HFFc6 (cell line): ENCODE results near the gene TMEM129. TPM values are rescaled to one million over a fixed set of nuclear protein-coding genes. Genes with fewer than 3 reads are reported as not detected.
A peak's percentile ranks its signal among the peaks of the same experiment; 100 is the strongest.

Experiments
- DNase-seq: peaks from one replicate; pipeline ENCODE4 v3.0.0-alpha.2; 2018
- H3K27ac Mint-ChIP-seq: 2 replicates; pipeline ENCODE4 v1.8.0; 2020; ENCODE audit warnings: mild to moderate bottlenecking, mixed read lengths
- H3K27me3 Mint-ChIP-seq: 2 replicates; pipeline ENCODE4 v1.8.0; 2021; ENCODE audit warnings: mild to moderate bottlenecking, moderate library complexity, mixed read lengths; ENCODE audit not compliant: insufficient read depth
- H3K36me3 Mint-ChIP-seq: 2 replicates; pipeline ENCODE4 v1.8.0; 2021; ENCODE audit warnings: low read depth, mixed read lengths
- H3K4me1 Mint-ChIP-seq: 2 replicates; pipeline ENCODE4 v1.8.0; 2020; ENCODE audit warnings: low read depth, mixed read lengths
- H3K4me3 Mint-ChIP-seq: 2 replicates; pipeline ENCODE4 v1.8.0; 2020; ENCODE audit warnings: mild to moderate bottlenecking, moderate library complexity, mixed read lengths
- H3K9me3 Mint-ChIP-seq: 2 replicates; pipeline ENCODE4 v1.8.0; 2020; ENCODE audit warnings: mild to moderate bottlenecking, mixed read lengths
- long read RNA-seq: library from polyadenylated mRNA; unstranded; transcript quantifications from one replicate; pipeline ENCODE4 v2.0.0, GENCODE V29; 2019
- total RNA-seq, 6 experiments: library from RNA; stranded (reverse); fragmentation: NEBNext Ultra II Directional; extraction: Animal tissue kit (Norgen Biotek cat#: 25700); gene quantifications; 2 replicates in 1 of 6; 3 replicates in 5 of 6; pipeline ENCODE4 v1.2.3, GENCODE V29; 2021
- TF ChIP-seq, protein P1 (sequence below): fragments of 200-600 bp; sonication (generic); IDR thresholded peaks from 2 replicates; pipeline ENCODE4 v1.5.0; 2021; ENCODE audit warnings: antibody characterized with exemption, mild to moderate bottlenecking

Gene TMEM129
- 10 to 100 TPM; 24.6 to 36.7 (median 27.7) TPM for total RNA-seq
- long read RNA-seq, transcript TMEM129-202 (4 exons, 2,810 nt), result major isoform, 5 of 19 reads
- long read RNA-seq, partial matches to known transcripts, result 1 of 19 reads
- long read RNA-seq, other reads (novel, unspliced or antisense), result 9 of 19 reads

GRCh38 chr4:1721003-1721665 is at the start of gene TMEM129, which contains the start of gene TACC3:
TSS of gene TMEM129 (minus strand) at chr4:1721323. CDS start at chr4:1720837, 486 bp downstream.
TSS of gene TACC3 (plus strand) at chr4:1721521. CDS start at chr4:1723422, 1,901 bp downstream.
- peak within 1 kb of the TSS; percentile 90 for H3K27ac Mint-ChIP-seq
- peak; percentile 82 for DNase-seq

GRCh38 chr4:1770791-1771231 is 49.7 kb upstream of the TMEM129 start:
- Mint-ChIP-seq H3K27me3 (peaks cover 2% of the 10 kb centered on the region; the same call in 1 of the 2 replicates), H3K4me3 (no peak overlapping the region), H3K27ac (no peak overlapping the region), H3K36me3 (no peaks in the 10 kb centered on the region), H3K9me3 (no peaks in the 10 kb centered on the region), H3K4me1 (no peaks in the 10 kb centered on the region)
- TF ChIP-seq, protein P1, sequence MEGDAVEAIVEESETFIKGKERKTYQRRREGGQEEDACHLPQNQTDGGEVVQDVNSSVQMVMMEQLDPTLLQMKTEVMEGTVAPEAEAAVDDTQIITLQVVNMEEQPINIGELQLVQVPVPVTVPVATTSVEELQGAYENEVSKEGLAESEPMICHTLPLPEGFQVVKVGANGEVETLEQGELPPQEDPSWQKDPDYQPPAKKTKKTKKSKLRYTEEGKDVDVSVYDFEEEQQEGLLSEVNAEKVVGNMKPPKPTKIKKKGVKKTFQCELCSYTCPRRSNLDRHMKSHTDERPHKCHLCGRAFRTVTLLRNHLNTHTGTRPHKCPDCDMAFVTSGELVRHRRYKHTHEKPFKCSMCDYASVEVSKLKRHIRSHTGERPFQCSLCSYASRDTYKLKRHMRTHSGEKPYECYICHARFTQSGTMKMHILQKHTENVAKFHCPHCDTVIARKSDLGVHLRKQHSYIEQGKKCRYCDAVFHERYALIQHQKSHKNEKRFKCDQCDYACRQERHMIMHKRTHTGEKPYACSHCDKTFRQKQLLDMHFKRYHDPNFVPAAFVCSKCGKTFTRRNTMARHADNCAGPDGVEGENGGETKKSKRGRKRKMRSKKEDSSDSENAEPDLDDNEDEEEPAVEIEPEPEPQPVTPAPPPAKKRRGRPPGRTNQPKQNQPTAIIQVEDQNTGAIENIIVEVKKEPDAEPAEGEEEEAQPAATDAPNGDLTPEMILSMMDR, result no peak
- no peak for DNase-seq

More at GRCh38 chr4:1721003-1721665, at the start of gene TMEM129, which contains the start of gene TACC3:
- H3K4me3 Mint-ChIP-seq, result peak within 1 kb of the TSS; percentile 95
- peaks cover 2% of the 10 kb centered on the region; the same call in 1 of the 2 replicates for H3K27me3 Mint-ChIP-seq
- peaks cover 39% of the 10 kb centered on the region for H3K4me1 Mint-ChIP-seq
- TF ChIP-seq, protein P1, result no peak
- H3K9me3 Mint-ChIP-seq, result no peaks in the 10 kb centered on the region
- H3K36me3 Mint-ChIP-seq, result peaks cover 8% of the 10 kb centered on the region

- TF ChIP-seq, protein P1, result no peak
- Mint-ChIP-seq H3K4me3 (no peak overlapping the region), H3K9me3 (no peaks in the 10 kb centered on the region), H3K4me1 (no peaks in the 10 kb centered on the region), H3K27me3 (no peaks in the 10 kb centered on the region; the same call in 1 of the 2 replicates), H3K36me3 (no peaks in the 10 kb centered on the region), H3K27ac (no peak overlapping the region)
- DNase-seq, result no peak
Measured at GRCh38 chr4:1770245-1770644, 49.1 kb upstream of the TMEM129 start.

GRCh38 chr4:1769692-1770091 is 48.6 kb upstream of the TMEM129 start:
- Mint-ChIP-seq H3K27me3 (no peaks in the 10 kb centered on the region; the same call in 1 of the 2 replicates), H3K9me3 (no peaks in the 10 kb centered on the region), H3K27ac (no peak overlapping the region), H3K36me3 (no peaks in the 10 kb centered on the region), H3K4me1 (no peaks in the 10 kb centered on the region), H3K4me3 (no peak overlapping the region)
- no peak for DNase-seq
- TF ChIP-seq, protein P1, result no peak

DNA sequence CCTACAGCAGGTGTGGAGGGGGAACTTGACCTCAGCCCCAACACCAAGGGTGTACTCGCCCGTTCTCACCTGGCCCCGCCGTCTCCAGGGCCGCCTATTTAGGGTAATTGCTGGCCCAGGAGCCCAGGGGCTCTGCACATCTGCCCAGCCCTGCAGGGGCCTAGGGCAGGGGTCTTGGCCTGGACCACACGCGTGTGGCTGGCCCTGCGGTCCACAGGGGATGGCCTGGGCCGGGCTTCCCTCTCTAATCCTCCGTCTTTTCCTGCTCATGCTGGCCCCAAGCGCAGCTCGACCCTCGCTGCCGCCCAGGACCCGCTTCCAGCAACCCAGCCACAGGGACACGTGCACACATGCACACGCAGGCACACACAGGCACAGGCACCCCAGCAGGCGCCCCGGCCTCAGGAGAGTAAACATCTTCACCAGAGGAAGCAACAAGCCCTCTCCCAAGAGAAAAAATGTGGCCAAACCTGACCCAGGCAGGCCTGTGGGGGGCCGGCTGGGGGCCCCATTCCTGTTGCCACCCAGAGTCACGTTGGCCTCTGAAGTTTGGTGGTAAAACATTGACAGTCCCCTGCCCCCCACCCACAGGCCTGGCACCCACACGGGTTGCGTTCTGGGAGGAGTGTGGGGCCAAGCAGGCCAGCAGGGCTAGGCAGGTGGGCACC is 47.4 kb upstream of the TMEM129 start:
- no peak overlapping the region for H3K27ac Mint-ChIP-seq
- no peaks in the 10 kb centered on the region for H3K4me1 Mint-ChIP-seq
- no peaks in the 10 kb centered on the region for H3K36me3 Mint-ChIP-seq
- H3K27me3 Mint-ChIP-seq, result no peaks in the 10 kb centered on the region; the same call in 1 of the 2 replicates
- H3K4me3 Mint-ChIP-seq, result no peak overlapping the region; the same call in 1 of the 2 replicates
- H3K9me3 Mint-ChIP-seq, result no peaks in the 10 kb centered on the region
- TF ChIP-seq, protein P1, result no peak
- DNase-seq, result no peak
